Peyer's patch (tissue), 4 donors: ENCODE results near the gene PVALEF.

Experiments used
- POLR2A ChIP-seq, 2 donors: fragments of 450-650 bp; IDR thresholded peaks; one replicate each; pipeline ENCODE4 v1.5.1; 2017; ENCODE audit warnings: antibody characterized with exemption in 2 of 2, mild to moderate bottlenecking in 2 of 2, moderate library complexity in 2 of 2
- TF ChIP-seq, protein P1 (sequence below), 6 experiments: fragments of 450-650 bp in 4 of 6; fragments of 200-600 bp in 2 of 6; sonication (generic) in 1 of 6; IDR thresholded peaks; one replicate each; pipeline ENCODE4 v1.5.1; 2017 to 2019; ENCODE audit warnings: antibody characterized with exemption in 6 of 6, mild to moderate bottlenecking in 3 of 6, moderate library complexity in 1 of 6

- TF ChIP-seq, protein P1, sequence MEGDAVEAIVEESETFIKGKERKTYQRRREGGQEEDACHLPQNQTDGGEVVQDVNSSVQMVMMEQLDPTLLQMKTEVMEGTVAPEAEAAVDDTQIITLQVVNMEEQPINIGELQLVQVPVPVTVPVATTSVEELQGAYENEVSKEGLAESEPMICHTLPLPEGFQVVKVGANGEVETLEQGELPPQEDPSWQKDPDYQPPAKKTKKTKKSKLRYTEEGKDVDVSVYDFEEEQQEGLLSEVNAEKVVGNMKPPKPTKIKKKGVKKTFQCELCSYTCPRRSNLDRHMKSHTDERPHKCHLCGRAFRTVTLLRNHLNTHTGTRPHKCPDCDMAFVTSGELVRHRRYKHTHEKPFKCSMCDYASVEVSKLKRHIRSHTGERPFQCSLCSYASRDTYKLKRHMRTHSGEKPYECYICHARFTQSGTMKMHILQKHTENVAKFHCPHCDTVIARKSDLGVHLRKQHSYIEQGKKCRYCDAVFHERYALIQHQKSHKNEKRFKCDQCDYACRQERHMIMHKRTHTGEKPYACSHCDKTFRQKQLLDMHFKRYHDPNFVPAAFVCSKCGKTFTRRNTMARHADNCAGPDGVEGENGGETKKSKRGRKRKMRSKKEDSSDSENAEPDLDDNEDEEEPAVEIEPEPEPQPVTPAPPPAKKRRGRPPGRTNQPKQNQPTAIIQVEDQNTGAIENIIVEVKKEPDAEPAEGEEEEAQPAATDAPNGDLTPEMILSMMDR (IDR thresholded peaks at IDR 0.05): no peak
- no peak for TF ChIP-seq POLR2A (IDR thresholded peaks at IDR 0.05)
Measured at GRCh38 chr17:81152288-81152828, 12.9 kb upstream of the PVALEF start.
